K562 (cell line): ENCODE measurements around the gene DCST1. TPM values are rescaled to one million over a fixed set of nuclear protein-coding genes. Genes with fewer than 3 reads are reported as not detected.

Experiments
- CEBPB ChIP-seq: fragments of 450-650 bp; IDR thresholded peaks from 2 replicates; pipeline ENCODE4 v1.6.1; 2016; ENCODE audit warnings: missing genetic modification characterization, missing compliant biosample characterization
- FOXK2 ChIP-seq, 2 experiments: fragments of 450-650 bp; IDR thresholded peaks in 1 of 2; conservative IDR thresholded peaks in 1 of 2; 2 replicates each; pipeline ENCODE4 v1.6.1; 2016; ENCODE audit warnings: low read depth in 2 of 2, mild to moderate bottlenecking in 1 of 2
- FOXP1 ChIP-seq: sonication (generic); formaldehyde crosslinking; IDR thresholded peaks from 2 replicates; pipeline ENCODE4 v1.8.0; 2022; ENCODE audit warnings: mild to moderate bottlenecking, missing genetic modification reagents
- GATA2 ChIP-seq: sonication (generic); formaldehyde crosslinking; IDR thresholded peaks from 2 replicates; pipeline ENCODE4 v1.4.0; 2020; ENCODE audit warnings: mild to moderate bottlenecking, missing genetic modification reagents
- KDM1A ChIP-seq, 2 experiments: fragments of 450-650 bp; IDR thresholded peaks; 2 replicates each; pipeline ENCODE4 v1.6.1; 2016; ENCODE audit warnings: mild to moderate bottlenecking in 2 of 2
- KLF13 ChIP-seq: fragments of 450-650 bp; IDR thresholded peaks from 2 replicates; pipeline ENCODE4 v1.6.1; 2016; ENCODE audit warnings: missing genetic modification characterization, low read depth, mild to moderate bottlenecking, missing compliant biosample characterization, moderate library complexity, borderline replicate concordance
- L3MBTL2 ChIP-seq: fragments of 450-650 bp; IDR thresholded peaks from 2 replicates; pipeline ENCODE4 v1.6.1; 2016; ENCODE audit warnings: mild to moderate bottlenecking, moderate library complexity
- MAFF ChIP-seq: IDR thresholded peaks from 2 replicates; pipeline ENCODE4 v1.6.1; 2012; ENCODE audit warnings: low read length, improper control_type of control experiment
- MAFK ChIP-seq: IDR thresholded peaks from 2 replicates; pipeline ENCODE4 v1.6.1; 2011; ENCODE audit warnings: low read length, improper control_type of control experiment
- MXI1 ChIP-seq: IDR thresholded peaks from 2 replicates; pipeline ENCODE4 v1.6.1; 2011; ENCODE audit warnings: low read depth, mild to moderate bottlenecking, improper control_type of control experiment, low read length
- MYC ChIP-seq, 2 experiments: fragments of 250-450 bp in 1 of 2; sonication (Bioruptor Pico) in 1 of 2; IDR thresholded peaks; 2 replicates each; pipeline versions ENCODE4 v1.5.1 to v1.6.1; 2012 to 2021; ENCODE audit warnings: low read depth in 2 of 2, borderline replicate concordance in 1 of 2, improper control_type of control experiment in 1 of 2, low read length in 1 of 2, mild to moderate bottlenecking in 1 of 2, moderate library complexity in 1 of 2
- SETDB1 ChIP-seq: IDR thresholded peaks from one replicate; pipeline ENCODE4 v1.6.1; 2012; ENCODE audit warnings: low read length, control low read depth, inconsistent platforms
- TAF1 ChIP-seq: IDR thresholded peaks from 2 replicates; pipeline ENCODE4 v1.6.1; 2011; ENCODE audit warnings: mild to moderate bottlenecking, low read length, moderate library complexity; ENCODE audit not compliant: insufficient read depth, control insufficient read depth, severe bottlenecking; ENCODE audit errors: extremely low read depth
- ZNF175 ChIP-seq: fragments of 200-800 bp; sonication (Bioruptor generic); IDR thresholded peaks from 2 replicates; pipeline ENCODE4 v1.6.1; 2016; ENCODE audit warnings: low read depth, mild to moderate bottlenecking, missing genetic modification characterization, missing compliant biosample characterization
- ZNF184 ChIP-seq: sonication (generic); formaldehyde crosslinking; IDR thresholded peaks from 2 replicates; pipeline ENCODE4 v1.5.0; 2020; ENCODE audit warnings: missing genetic modification reagents
- ZNF23 ChIP-seq: fragments of 250-450 bp; sonication (Bioruptor Pico); IDR thresholded peaks from 2 replicates; pipeline ENCODE4 v1.4.0; 2020; ENCODE audit warnings: mild to moderate bottlenecking
- ZNF263 ChIP-seq: sonication (generic); formaldehyde crosslinking; IDR thresholded peaks from 2 replicates; pipeline ENCODE4 v1.8.0; 2022; ENCODE audit warnings: mild to moderate bottlenecking, missing genetic modification reagents, borderline replicate concordance
- polyA plus RNA-seq, 8 experiments: library from polyadenylated mRNA; depleted of rRNA in 4 of 8; stranded (reverse) in 5 of 8; unstranded in 3 of 8; fragments of >200 nt; fragmentation: Nextera tagmentation in 2 of 8; fragmentation: Illumina TruSeq in 1 of 8; extraction: Ambion mirVana in 2 of 8; extraction: Trizol in 1 of 8; gene quantifications; 2 replicates each; pipeline versions ENCODE4 v1.2.1 to v1.2.3, GENCODE V29; 2011 to 2014; ENCODE audit warnings: inconsistent platforms in 1 of 8, missing spikeins in 1 of 8
- total RNA-seq, 7 experiments: library from RNA; depleted of rRNA in 6 of 7; stranded (reverse); fragments of >200 nt in 6 of 7; fragmentation: Illumina TruSeq in 2 of 7; extraction: Trizol in 2 of 7; gene quantifications; 2 replicates each; pipeline versions ENCODE4 v1.2.1 to v1.2.3, GENCODE V29; 2011 to 2021; ENCODE audit warnings: low replicate concordance in 1 of 7
- TF ChIP-seq, protein P1 (sequence below): fragments of 250-450 bp; sonication (Bioruptor Pico); IDR thresholded peaks from 2 replicates; pipeline ENCODE4 v1.8.0; 2022; ENCODE audit warnings: inconsistent platforms, mild to moderate bottlenecking, moderate library complexity, borderline replicate concordance
- TF ChIP-seq, protein P2 (sequence below): sonication (generic); formaldehyde crosslinking; IDR thresholded peaks from 2 replicates; pipeline ENCODE4 v1.8.0; 2022; ENCODE audit warnings: missing genetic modification reagents, mild to moderate bottlenecking, moderate library complexity, borderline replicate concordance
- TF ChIP-seq, protein P3 (sequence below): fragments of 250-450 bp; sonication (Bioruptor Pico); IDR thresholded peaks from 2 replicates; pipeline ENCODE4 v1.8.0; 2022; ENCODE audit warnings: moderate library complexity, mild to moderate bottlenecking, inconsistent platforms
- TF ChIP-seq, protein P4 (sequence below): fragments of 250-450 bp; sonication (Bioruptor Pico); IDR thresholded peaks from 2 replicates; pipeline ENCODE4 v1.5.0; 2021; ENCODE audit warnings: mild to moderate bottlenecking, borderline replicate concordance

Gene DCST1
- total and polyA plus RNA-seq, 9 of the 15 experiments (the other 6 are each of a cell fraction or from before 2014, with no cell fraction given) = not detected

DNA sequence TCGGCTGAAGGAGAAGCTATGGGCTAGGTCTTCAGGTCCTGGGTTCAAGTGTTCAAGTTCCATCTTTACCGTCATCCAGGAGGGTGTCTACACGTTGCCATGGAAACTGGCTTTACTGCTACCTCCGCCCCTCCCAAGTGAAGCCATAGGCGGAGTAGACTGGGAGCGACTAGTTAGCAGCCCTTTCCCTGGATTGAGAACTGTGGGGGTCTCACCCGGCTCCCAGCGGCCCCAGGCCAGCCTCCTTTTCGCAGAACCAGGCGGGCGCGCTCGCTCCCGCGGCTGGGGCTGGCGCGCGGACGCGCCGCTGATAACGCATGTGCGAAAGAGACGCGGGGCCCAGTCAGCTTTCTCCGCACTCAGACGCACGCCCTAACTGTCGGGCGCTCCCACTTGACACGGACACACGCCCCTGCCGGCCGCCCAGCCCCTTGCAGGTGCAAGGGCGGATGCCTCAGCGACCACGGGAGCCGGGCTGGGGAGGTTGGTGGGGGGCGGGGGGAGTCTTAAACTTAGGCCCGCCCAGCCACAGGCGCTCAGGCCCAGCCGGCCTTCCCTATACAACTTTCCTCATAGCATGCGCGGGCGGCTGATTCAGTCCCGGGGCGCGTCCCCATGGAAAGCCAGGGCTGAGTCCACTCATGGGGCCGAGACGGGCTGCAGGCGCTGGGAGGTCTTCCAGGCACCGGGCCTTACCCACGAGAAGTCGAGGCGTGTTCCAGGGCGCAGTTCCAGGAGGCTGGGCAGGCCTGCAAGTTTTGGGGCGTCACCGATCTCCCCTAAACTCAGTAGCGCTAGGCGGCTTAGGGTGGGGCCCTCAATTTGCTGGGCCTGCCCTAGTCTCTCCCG lies 37.3 kb downstream of the DCST1 start (continued):
- TF ChIP-seq, protein P1, sequence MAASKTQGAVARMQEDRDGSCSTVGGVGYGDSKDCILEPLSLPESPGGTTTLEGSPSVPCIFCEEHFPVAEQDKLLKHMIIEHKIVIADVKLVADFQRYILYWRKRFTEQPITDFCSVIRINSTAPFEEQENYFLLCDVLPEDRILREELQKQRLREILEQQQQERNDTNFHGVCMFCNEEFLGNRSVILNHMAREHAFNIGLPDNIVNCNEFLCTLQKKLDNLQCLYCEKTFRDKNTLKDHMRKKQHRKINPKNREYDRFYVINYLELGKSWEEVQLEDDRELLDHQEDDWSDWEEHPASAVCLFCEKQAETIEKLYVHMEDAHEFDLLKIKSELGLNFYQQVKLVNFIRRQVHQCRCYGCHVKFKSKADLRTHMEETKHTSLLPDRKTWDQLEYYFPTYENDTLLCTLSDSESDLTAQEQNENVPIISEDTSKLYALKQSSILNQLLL (CRISPR knock-in tag) = no peak
- TF ChIP-seq ZNF175 (CRISPR knock-in tag) (peak; percentile 33; the same call in 1 of the 2 replicates), CEBPB (no peak), MXI1 (peak; percentile 62; the same call in 1 of the 2 replicates), MAFF (no peak), FOXP1 (CRISPR knock-in tag) (peak; percentile 75; the same call in 1 of the 2 replicates), MAFK (peak; percentile 5; the same call in 1 of the 2 replicates), KDM1A (IDR thresholded peaks at IDR 0.05) (0 out of 4 replicates have a peak, but pooled peaks of 1 of the 2 experiments have one; percentile 10), ZNF23 (CRISPR knock-in tag) (no peak), MYC (IDR thresholded peaks at IDR 0.05; ENCODE audit: low read depth, low read length) (peak; percentile 84), MYC (CRISPR knock-in tag; IDR thresholded peaks at IDR 0.05; ENCODE audit: borderline replicate concordance, low read depth) (0 out of 2 replicates have a peak, but pooled peaks have one; percentile 35), KLF13 (tag) (no peak), L3MBTL2 (peak; percentile 74), ZNF263 (CRISPR knock-in tag) (peak; percentile 46; the same call in 1 of the 2 replicates), FOXK2 (conservative IDR thresholded peaks at IDR 0.05 in 1 of 2, IDR thresholded peaks at IDR 0.05 in 1 of 2; ENCODE audit: low read depth in 2 of 2) (peak; percentile 40 to 69; a peak in 3 of 4 replicates), GATA2 (CRISPR knock-in tag) (no peak), ZNF184 (CRISPR knock-in tag) (no peak), SETDB1 (no peak), TAF1 (peak; percentile 13)
- TF ChIP-seq, protein P2, sequence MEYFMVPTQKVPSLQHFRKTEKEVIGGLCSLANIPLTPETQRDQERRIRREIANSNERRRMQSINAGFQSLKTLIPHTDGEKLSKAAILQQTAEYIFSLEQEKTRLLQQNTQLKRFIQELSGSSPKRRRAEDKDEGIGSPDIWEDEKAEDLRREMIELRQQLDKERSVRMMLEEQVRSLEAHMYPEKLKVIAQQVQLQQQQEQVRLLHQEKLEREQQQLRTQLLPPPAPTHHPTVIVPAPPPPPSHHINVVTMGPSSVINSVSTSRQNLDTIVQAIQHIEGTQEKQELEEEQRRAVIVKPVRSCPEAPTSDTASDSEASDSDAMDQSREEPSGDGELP (CRISPR knock-in tag) = peak; percentile 85
- TF ChIP-seq, protein P3, sequence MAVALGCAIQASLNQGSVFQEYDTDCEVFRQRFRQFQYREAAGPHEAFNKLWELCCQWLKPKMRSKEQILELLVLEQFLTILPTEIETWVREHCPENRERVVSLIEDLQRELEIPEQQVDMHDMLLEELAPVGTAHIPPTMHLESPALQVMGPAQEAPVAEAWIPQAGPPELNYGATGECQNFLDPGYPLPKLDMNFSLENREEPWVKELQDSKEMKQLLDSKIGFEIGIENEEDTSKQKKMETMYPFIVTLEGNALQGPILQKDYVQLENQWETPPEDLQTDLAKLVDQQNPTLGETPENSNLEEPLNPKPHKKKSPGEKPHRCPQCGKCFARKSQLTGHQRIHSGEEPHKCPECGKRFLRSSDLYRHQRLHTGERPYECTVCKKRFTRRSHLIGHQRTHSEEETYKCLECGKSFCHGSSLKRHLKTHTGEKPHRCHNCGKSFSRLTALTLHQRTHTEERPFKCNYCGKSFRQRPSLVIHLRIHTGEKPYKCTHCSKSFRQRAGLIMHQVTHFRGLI (CRISPR knock-in tag) = no peak
- TF ChIP-seq, protein P4, sequence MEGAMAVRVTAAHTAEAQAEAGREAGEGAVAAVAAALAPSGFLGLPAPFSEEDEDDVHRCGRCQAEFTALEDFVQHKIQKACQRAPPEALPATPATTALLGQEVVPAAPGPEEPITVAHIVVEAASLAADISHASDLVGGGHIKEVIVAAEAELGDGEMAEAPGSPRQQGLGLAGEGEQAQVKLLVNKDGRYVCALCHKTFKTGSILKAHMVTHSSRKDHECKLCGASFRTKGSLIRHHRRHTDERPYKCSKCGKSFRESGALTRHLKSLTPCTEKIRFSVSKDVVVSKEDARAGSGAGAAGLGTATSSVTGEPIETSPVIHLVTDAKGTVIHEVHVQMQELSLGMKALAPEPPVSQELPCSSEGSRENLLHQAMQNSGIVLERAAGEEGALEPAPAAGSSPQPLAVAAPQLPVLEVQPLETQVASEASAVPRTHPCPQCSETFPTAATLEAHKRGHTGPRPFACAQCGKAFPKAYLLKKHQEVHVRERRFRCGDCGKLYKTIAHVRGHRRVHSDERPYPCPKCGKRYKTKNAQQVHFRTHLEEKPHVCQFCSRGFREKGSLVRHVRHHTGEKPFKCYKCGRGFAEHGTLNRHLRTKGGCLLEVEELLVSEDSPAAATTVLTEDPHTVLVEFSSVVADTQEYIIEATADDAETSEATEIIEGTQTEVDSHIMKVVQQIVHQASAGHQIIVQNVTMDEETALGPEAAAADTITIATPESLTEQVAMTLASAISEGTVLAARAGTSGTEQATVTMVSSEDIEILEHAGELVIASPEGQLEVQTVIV (CRISPR knock-in tag) = no peak
